IMR-90 (cell line): ENCODE data around the gene MMP25. TPM values are rescaled to one million over a fixed set of nuclear protein-coding genes. Genes with fewer than 3 reads are reported as not detected.

ENCODE experiments used
- CTCF ChIP-seq: conservative IDR thresholded peaks from 2 replicates; pipeline ENCODE4 v1.5.1; 2012; ENCODE audit warnings: mild to moderate bottlenecking, low read depth, low read length, improper control_type of control experiment
- ELK1 ChIP-seq: fragments of 150-350 bp; IDR thresholded peaks from 2 replicates; pipeline ENCODE4 v1.6.1; 2016; ENCODE audit warnings: low read depth, mild to moderate bottlenecking, low read length, moderate library complexity, borderline replicate concordance
- MAFK ChIP-seq: IDR thresholded peaks from 2 replicates; pipeline ENCODE4 v1.6.1; 2012; ENCODE audit warnings: low read depth, low read length, improper control_type of control experiment
- RFX5 ChIP-seq: IDR thresholded peaks from 2 replicates; pipeline ENCODE4 v1.8.0; 2012; ENCODE audit warnings: low read depth, mild to moderate bottlenecking, low read length, moderate library complexity
- polyA plus RNA-seq, 3 experiments: library from polyadenylated mRNA; depleted of rRNA; stranded (reverse); fragments of >200 nt; gene quantifications; 2 replicates each; pipeline ENCODE4 v1.2.3, GENCODE V29; 2012; ENCODE audit warnings: low replicate concordance in 1 of 3
- total RNA-seq: library from RNA; depleted of rRNA; stranded (reverse); fragments of >200 nt; gene quantifications from 2 replicates; pipeline ENCODE4 v1.2.3, GENCODE V29; 2012

Gene MMP25
- total and polyA plus RNA-seq, 2 of the 4 experiments (the other 2 are of a cell fraction): 0.07 TPM; not detected in 1

GRCh38 chr16:3020604-3021448 lies 25.5 kb upstream of the MMP25 start (continued):
- no peak for TF ChIP-seq MAFK
- no peak for TF ChIP-seq RFX5
- no peak for TF ChIP-seq ELK1
- no peak for TF ChIP-seq CTCF
